H9 (cell line): ENCODE results near the gene DMWD. TPM values are rescaled to one million over a fixed set of nuclear protein-coding genes. Genes with fewer than 3 reads are reported as not detected.

Source experiments
- DNase-seq: peaks from one replicate; pipeline ENCODE4 v3.0.0-alpha.2; 2017
- H2AFZ ChIP-seq: one replicate; pipeline ENCODE4 v1.6.1; 2013; ENCODE audit warnings: mild to moderate bottlenecking, low read length, control low read depth, moderate library complexity
- H2AK5ac ChIP-seq: 2 replicates; pipeline ENCODE4 v1.6.1; 2013; ENCODE audit warnings: low read length, control low read depth, mixed read lengths; ENCODE audit not compliant: insufficient read length
- H2BK120ac ChIP-seq: one replicate; pipeline ENCODE4 v1.6.1; 2013; ENCODE audit warnings: low read depth, mild to moderate bottlenecking, low read length, control low read depth, inconsistent platforms; ENCODE audit not compliant: poor library complexity, severe bottlenecking
- H2BK12ac ChIP-seq: 2 replicates; pipeline ENCODE4 v1.6.1; 2013; ENCODE audit warnings: low read length, control low read depth, mixed read lengths, low read depth; ENCODE audit not compliant: insufficient read length
- H2BK15ac ChIP-seq: 2 replicates; pipeline ENCODE4 v1.6.1; 2013; ENCODE audit warnings: low read depth, low read length, control low read depth
- H2BK20ac ChIP-seq: one replicate; pipeline ENCODE4 v1.6.1; 2013; ENCODE audit warnings: low read depth, mild to moderate bottlenecking, low read length, control low read depth, inconsistent platforms; ENCODE audit not compliant: poor library complexity, severe bottlenecking
- H2BK5ac ChIP-seq: 2 replicates; pipeline ENCODE4 v1.6.1; 2013; ENCODE audit warnings: low read length, control low read depth, mixed read lengths; ENCODE audit not compliant: insufficient read length
- H3K14ac ChIP-seq: 2 replicates; pipeline ENCODE4 v1.6.1; 2013; ENCODE audit warnings: low read length, control low read depth; ENCODE audit not compliant: insufficient read depth
- H3K18ac ChIP-seq: 2 replicates; pipeline ENCODE4 v1.6.1; 2013; ENCODE audit warnings: low read depth, mild to moderate bottlenecking, mixed read lengths, low read length, control low read depth; ENCODE audit not compliant: insufficient read length
- H3K23ac ChIP-seq: 2 replicates; pipeline ENCODE4 v1.6.1; 2013; ENCODE audit warnings: low read length, control low read depth, mixed read lengths, low read depth; ENCODE audit not compliant: insufficient read length
- H3K23me2 ChIP-seq: 2 replicates; pipeline ENCODE4 v1.6.1; 2013; ENCODE audit warnings: low read depth, mild to moderate bottlenecking, mixed read lengths, low read length, control low read depth; ENCODE audit not compliant: insufficient read length, poor library complexity, severe bottlenecking
- H3K27ac ChIP-seq: 2 replicates; pipeline ENCODE4 v1.5.1; 2013; ENCODE audit warnings: low read length, control low read depth, mixed read lengths, low read depth; ENCODE audit not compliant: insufficient read length
- H3K27me3 ChIP-seq: 2 replicates; pipeline ENCODE4 v1.6.1; 2013; ENCODE audit warnings: low read length, control low read depth, inconsistent platforms; ENCODE audit not compliant: insufficient read depth
- H3K4ac ChIP-seq: 2 replicates; pipeline ENCODE4 v1.6.1; 2013; ENCODE audit warnings: low read depth, mild to moderate bottlenecking, control low read depth, inconsistent platforms, low read length, moderate library complexity
- H3K4me1 ChIP-seq: 2 replicates; pipeline ENCODE4 v1.6.1; 2013; ENCODE audit warnings: low read length, control low read depth, inconsistent platforms; ENCODE audit not compliant: insufficient read depth
- H3K4me2 ChIP-seq: 2 replicates; pipeline ENCODE4 v1.6.1; 2013; ENCODE audit warnings: low read length, control low read depth, mixed read lengths; ENCODE audit not compliant: insufficient read length, insufficient read depth
- H3K56ac ChIP-seq: 2 replicates; pipeline ENCODE4 v1.6.1; 2013; ENCODE audit warnings: low read depth, mild to moderate bottlenecking, mixed read lengths, low read length, control low read depth; ENCODE audit not compliant: insufficient read length
- H3K79me1 ChIP-seq: 2 replicates; pipeline ENCODE4 v1.6.1; 2013; ENCODE audit warnings: low read depth, mild to moderate bottlenecking, moderate library complexity, low read length, control low read depth, inconsistent platforms; ENCODE audit not compliant: insufficient read depth, poor library complexity, severe bottlenecking
- H3K79me2 ChIP-seq: 2 replicates; pipeline ENCODE4 v1.6.1; 2013; ENCODE audit warnings: low read length, control low read depth, inconsistent platforms; ENCODE audit not compliant: insufficient read depth
- H3K9ac ChIP-seq: 2 replicates; pipeline ENCODE4 v1.6.1; 2013; ENCODE audit warnings: low read length, control low read depth, mixed read lengths; ENCODE audit not compliant: insufficient read length; ENCODE audit errors: extremely low read depth
- H3K9me3 ChIP-seq: one replicate; pipeline ENCODE4 v1.6.1; 2013; ENCODE audit warnings: low read depth, low read length, inconsistent platforms; ENCODE audit not compliant: control insufficient read depth
- H3T11ph ChIP-seq: one replicate; pipeline ENCODE4 v1.6.1; 2013; ENCODE audit warnings: mild to moderate bottlenecking, low read length, control low read depth, inconsistent platforms
- H4K20me1 ChIP-seq: one replicate; pipeline ENCODE4 v1.6.1; 2013; ENCODE audit not compliant: control insufficient read depth, insufficient read length, insufficient read depth
- H4K5ac ChIP-seq: 2 replicates; pipeline ENCODE4 v1.6.1; 2013; ENCODE audit warnings: low read depth, mild to moderate bottlenecking, mixed read lengths, low read length, control low read depth; ENCODE audit not compliant: insufficient read length
- H4K8ac ChIP-seq: replicated peaks from 2 replicates; pipeline ENCODE4 v1.6.1; 2013; ENCODE audit warnings: low read length, control low read depth, mixed read lengths, low read depth; ENCODE audit not compliant: insufficient read length
- H4K91ac ChIP-seq: 2 replicates; pipeline ENCODE4 v1.6.1; 2013; ENCODE audit warnings: low read depth, mild to moderate bottlenecking, moderate library complexity, mixed read lengths, low read length, control low read depth; ENCODE audit not compliant: insufficient read length
- H3K27ac Mint-ChIP-seq, 3 experiments: 2 replicates in 2 of 3; 3 replicates in 1 of 3; pipeline ENCODE4 v1.8.0; 2020 to 2021; ENCODE audit warnings: mixed read lengths in 3 of 3, mild to moderate bottlenecking in 1 of 3, moderate library complexity in 1 of 3
- H3K27me3 Mint-ChIP-seq: 2 replicates; pipeline ENCODE4 v1.8.0; 2021; ENCODE audit warnings: low read depth, mild to moderate bottlenecking, moderate library complexity, mixed read lengths
- H3K36me3 Mint-ChIP-seq, 3 experiments: 2 replicates in 2 of 3; 3 replicates in 1 of 3; pipeline ENCODE4 v1.8.0; 2020 to 2021; ENCODE audit warnings: low read depth in 3 of 3, mixed read lengths in 3 of 3; ENCODE audit not compliant: insufficient read depth in 1 of 3
- H3K4me1 Mint-ChIP-seq, 2 experiments: 2 replicates each; pipeline ENCODE4 v1.8.0; 2020; ENCODE audit warnings: mixed read lengths in 2 of 2
- H3K4me3 Mint-ChIP-seq, 2 experiments: 2 replicates in 1 of 2; 3 replicates in 1 of 2; pipeline ENCODE4 v1.8.0; 2020 to 2021; ENCODE audit warnings: mild to moderate bottlenecking in 2 of 2, mixed read lengths in 2 of 2, moderate library complexity in 1 of 2
- H3K9me3 Mint-ChIP-seq, 2 experiments: 2 replicates in 1 of 2; 3 replicates in 1 of 2; pipeline ENCODE4 v1.8.0; 2020; ENCODE audit warnings: mild to moderate bottlenecking in 2 of 2, mixed read lengths in 2 of 2, moderate library complexity in 1 of 2
- WGBS: extraction: QIAGEN DNeasy Blood & Tissue Kit; methylation state at CpG from one replicate; pipeline ENCODE4 v1.1.7; 2013; ENCODE audit warnings: missing lambda C conversion rate, low lambda C conversion rate, mixed read lengths; ENCODE audit not compliant: insufficient read length; ENCODE audit errors: extremely low coverage; 5-methylcytosine and 5-hydroxymethylcytosine counted together
- total RNA-seq: library from RNA; stranded (reverse); gene quantifications from 2 replicates; pipeline ENCODE4 v1.2.1, GENCODE V29; 2021
- TF ChIP-seq, protein P1 (sequence below): fragments of 200-600 bp; sonication (generic); conservative IDR thresholded peaks from 3 replicates; pipeline ENCODE4 v1.8.0; 2021; ENCODE audit warnings: antibody characterized with exemption, mild to moderate bottlenecking

DMWD gene
- total RNA-seq, 1 experiment from 2014 or later: 75.1 TPM

DNA sequence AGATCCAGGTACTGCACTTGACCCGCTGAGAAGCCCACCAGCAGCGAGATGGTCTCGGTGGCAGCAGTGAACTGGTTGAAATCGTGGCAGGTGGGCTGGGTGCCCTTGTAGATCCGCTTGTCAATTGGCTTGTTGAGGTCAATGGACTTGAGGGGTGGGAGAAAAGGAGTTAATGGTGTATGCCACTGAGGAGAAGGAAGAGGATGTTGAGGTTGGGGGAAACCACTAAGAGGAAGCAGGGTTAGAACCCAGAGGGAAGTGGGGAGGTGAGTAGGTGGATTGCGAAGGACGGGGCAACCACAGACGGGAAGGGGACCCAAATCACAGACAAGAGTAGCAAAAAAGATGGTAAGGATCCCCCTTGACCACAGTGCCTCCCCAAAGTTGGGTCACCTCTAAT lies 1.7 kb downstream of the DMWD start:
- Histone ChIP-seq H2BK15ac (no peak overlapping the region), H3K4me2 (no peak overlapping the region), H3K9ac (no peak overlapping the region), H3K4ac (no peak overlapping the region), H2BK5ac (no peak overlapping the region), H3K23me2 (peaks cover 7% of the 10 kb centered on the region), H2BK12ac (no peak overlapping the region), H3K18ac (no peak overlapping the region), H3K79me1 (peaks cover 8% of the 10 kb centered on the region), H2BK20ac (no peak overlapping the region), H4K20me1 (no peaks in the 10 kb centered on the region), H3K56ac (no peak overlapping the region), H3T11ph (no peak overlapping the region), H3K79me2 (0 out of 2 replicates have a peak, but pooled peaks cover 3% of the 10 kb centered on the region), H4K8ac (no peak overlapping the region), H3K27me3 (no peaks in the 10 kb centered on the region), H3K23ac (no peak overlapping the region), H3K4me1 (0 out of 2 replicates have a peak, but pooled peaks cover 3% of the 10 kb centered on the region), H2BK120ac (no peak overlapping the region), H2AFZ (no peak overlapping the region), H4K91ac (no peak overlapping the region), H3K9me3 (no peaks in the 10 kb centered on the region), H2AK5ac (no peak overlapping the region), H3K14ac (no peak overlapping the region), H4K5ac (no peak overlapping the region), H3K27ac (no peak overlapping the region)
- TF ChIP-seq, protein P1, sequence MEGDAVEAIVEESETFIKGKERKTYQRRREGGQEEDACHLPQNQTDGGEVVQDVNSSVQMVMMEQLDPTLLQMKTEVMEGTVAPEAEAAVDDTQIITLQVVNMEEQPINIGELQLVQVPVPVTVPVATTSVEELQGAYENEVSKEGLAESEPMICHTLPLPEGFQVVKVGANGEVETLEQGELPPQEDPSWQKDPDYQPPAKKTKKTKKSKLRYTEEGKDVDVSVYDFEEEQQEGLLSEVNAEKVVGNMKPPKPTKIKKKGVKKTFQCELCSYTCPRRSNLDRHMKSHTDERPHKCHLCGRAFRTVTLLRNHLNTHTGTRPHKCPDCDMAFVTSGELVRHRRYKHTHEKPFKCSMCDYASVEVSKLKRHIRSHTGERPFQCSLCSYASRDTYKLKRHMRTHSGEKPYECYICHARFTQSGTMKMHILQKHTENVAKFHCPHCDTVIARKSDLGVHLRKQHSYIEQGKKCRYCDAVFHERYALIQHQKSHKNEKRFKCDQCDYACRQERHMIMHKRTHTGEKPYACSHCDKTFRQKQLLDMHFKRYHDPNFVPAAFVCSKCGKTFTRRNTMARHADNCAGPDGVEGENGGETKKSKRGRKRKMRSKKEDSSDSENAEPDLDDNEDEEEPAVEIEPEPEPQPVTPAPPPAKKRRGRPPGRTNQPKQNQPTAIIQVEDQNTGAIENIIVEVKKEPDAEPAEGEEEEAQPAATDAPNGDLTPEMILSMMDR: no peak
- peak overlapping the region; percentile 95 to 98 for H3K4me3 Mint-ChIP-seq
- no CpG with 5 or more reads among the region's 8 CpGs for WGBS
- H3K27ac Mint-ChIP-seq: peak overlapping the region in 1 of 3 experiments; percentile 57; a peak in 1 of 7 replicates
- no peak for DNase-seq
- peaks cover 25 to 48% (median 47%) of the 10 kb centered on the region in 3 experiments for H3K36me3 Mint-ChIP-seq
- H3K9me3 Mint-ChIP-seq: peaks cover 0 to 2% of the 10 kb centered on the region in 2 experiments; a peak in 1 of 5 replicates
- peaks cover 20 to 25% of the 10 kb centered on the region in 2 experiments for H3K4me1 Mint-ChIP-seq
- peaks cover 16% of the 10 kb centered on the region for H3K27me3 Mint-ChIP-seq
